AG04450 (cell line): ENCODE results near the gene MCF2L. TPM values are rescaled to one million over a fixed set of nuclear protein-coding genes. Genes with fewer than 3 reads are reported as not detected.

ENCODE experiments used
- CTCF ChIA-PET: fragments of 300-600, 350-600 bp; formaldehyde crosslinking; extraction: SDS; loops from one replicate; lab custom pipeline; 2022; ENCODE audit warnings: antibody characterized with exemption, inconsistent platforms; lab: Charles Lee
- POLR2A ChIA-PET: fragments of 350-600 bp; formaldehyde crosslinking; extraction: SDS; loops from one replicate; lab custom pipeline; 2021; ENCODE audit warnings: antibody characterized with exemption, inconsistent platforms; lab: Yijun Ruan, JAX
- DNase-seq: peaks from one replicate; pipeline ENCODE4 v3.0.0-alpha.2; 2011; ENCODE audit warnings: low read depth, low spot score
- H3K27ac ChIP-seq: one replicate; pipeline ENCODE4 v1.5.1; 2012; ENCODE audit warnings: low read depth, low read length, control low read depth
- H3K27me3 ChIP-seq: one replicate; pipeline ENCODE4 v1.6.0; 2012; ENCODE audit warnings: low read length; ENCODE audit not compliant: control insufficient read depth, insufficient read depth
- H3K4me3 ChIP-seq: 2 replicates; pipeline ENCODE4 v1.5.1; 2011; ENCODE audit warnings: mild to moderate bottlenecking, low read depth, low read length, control low read depth
- H3K9me3 ChIP-seq: 2 replicates; pipeline ENCODE4 v1.5.1; 2012; ENCODE audit warnings: low read length; ENCODE audit not compliant: control insufficient read depth, insufficient read depth
- polyA plus RNA-seq: library from polyadenylated mRNA; depleted of rRNA; stranded (reverse); fragments of >200 nt; gene quantifications from 2 replicates; pipeline ENCODE4 v1.2.3, GENCODE V29; 2011
- TF ChIP-seq, protein P1 (sequence below): IDR thresholded peaks from 2 replicates; pipeline ENCODE4 v1.5.1; 2011; ENCODE audit warnings: low read depth, low read length, control low read depth, inconsistent platforms

MCF2L gene
- polyA plus RNA-seq, 1 experiment = 0.04 TPM

DNA sequence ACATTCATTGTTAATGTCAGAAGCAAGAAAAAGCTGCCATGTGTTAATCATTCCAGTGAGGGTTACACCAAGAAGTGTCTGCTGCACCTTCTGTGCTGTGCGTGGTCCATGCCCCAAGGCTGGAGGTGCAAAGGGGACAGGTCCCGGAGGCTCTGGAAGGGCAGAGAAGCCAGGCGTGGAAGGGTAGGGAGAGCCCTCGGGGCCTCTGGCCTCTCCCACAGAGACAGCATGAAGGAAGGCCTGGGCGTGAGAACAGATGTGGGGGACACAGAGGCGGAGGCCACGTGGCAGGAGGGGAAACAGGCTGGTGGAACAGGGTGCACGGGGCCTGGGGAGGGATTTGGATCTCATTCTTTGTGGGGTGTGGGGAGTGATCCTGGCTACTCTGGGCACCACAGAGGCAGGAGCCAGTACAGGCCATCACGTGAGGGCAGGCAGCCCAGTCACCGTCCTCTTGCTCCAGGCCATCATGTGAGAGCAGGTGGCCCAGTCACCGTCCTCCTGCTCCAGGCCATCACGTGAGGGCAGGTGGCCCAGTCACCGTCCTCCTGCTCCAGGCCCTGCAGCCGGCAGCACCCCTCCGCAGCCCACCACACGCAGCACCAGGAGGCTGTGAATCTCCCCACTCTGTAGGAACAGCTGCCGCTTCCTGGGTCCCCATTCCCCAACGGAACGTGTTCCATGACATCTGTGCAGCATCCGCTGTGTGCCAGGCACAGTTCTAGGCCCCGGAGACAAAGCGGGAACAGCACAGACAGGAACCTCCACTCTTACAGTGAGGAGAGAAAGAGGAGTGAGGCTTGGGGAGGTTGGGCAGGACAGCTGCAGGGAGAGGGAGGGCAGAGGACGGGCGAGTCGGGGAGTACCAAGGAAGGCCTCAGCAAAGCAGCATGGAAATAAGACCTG lies 126.4 kb downstream of the MCF2L start:
- H3K27ac ChIP-seq = no peak overlapping the region
- TF ChIP-seq, protein P1, sequence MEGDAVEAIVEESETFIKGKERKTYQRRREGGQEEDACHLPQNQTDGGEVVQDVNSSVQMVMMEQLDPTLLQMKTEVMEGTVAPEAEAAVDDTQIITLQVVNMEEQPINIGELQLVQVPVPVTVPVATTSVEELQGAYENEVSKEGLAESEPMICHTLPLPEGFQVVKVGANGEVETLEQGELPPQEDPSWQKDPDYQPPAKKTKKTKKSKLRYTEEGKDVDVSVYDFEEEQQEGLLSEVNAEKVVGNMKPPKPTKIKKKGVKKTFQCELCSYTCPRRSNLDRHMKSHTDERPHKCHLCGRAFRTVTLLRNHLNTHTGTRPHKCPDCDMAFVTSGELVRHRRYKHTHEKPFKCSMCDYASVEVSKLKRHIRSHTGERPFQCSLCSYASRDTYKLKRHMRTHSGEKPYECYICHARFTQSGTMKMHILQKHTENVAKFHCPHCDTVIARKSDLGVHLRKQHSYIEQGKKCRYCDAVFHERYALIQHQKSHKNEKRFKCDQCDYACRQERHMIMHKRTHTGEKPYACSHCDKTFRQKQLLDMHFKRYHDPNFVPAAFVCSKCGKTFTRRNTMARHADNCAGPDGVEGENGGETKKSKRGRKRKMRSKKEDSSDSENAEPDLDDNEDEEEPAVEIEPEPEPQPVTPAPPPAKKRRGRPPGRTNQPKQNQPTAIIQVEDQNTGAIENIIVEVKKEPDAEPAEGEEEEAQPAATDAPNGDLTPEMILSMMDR = no peak
- CTCF ChIA-PET = no interaction called here
- DNase-seq = no peak
- peaks cover 41% of the 10 kb centered on the region for H3K27me3 ChIP-seq
- no peaks in the 10 kb centered on the region; the same call in 1 of the 2 replicates for H3K9me3 ChIP-seq
- POLR2A ChIA-PET = no interaction called here
- no peak overlapping the region for H3K4me3 ChIP-seq

DNA sequence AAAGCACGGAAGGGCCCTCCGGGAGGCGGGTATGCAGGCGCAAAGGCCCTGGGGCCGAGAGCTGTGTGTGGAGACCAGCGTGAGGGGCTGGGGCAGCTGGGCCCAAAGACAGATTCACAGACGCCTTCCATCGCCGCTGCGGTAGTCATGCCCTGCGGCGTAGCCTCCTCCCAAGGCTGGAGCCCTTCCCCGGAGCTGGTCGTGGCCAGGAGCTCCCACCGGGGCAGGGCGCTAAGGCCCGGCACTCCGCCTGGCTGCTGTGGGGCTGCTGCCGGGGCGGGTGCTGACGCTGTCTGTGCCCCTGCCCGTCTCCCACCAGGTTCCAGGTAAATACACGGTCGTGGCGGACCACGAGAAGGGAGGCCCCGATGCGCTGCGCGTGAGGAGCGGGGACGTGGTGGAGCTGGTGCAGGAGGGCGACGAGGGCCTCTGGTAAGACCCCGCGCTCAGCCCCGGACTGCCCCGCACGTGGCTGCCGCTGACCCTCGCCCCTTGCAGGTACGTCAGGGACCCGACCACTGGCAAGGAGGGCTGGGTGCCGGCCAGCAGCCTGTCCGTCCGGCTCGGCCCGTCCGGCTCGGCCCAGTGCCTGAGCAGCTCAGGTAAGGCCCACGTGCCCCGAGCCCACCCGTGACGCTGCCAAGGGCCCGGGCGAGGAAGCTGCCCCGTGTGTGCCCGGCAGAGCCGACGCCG lies 127.2 kb downstream of the MCF2L start:
- CTCF ChIA-PET = no interaction called here
- no peak for DNase-seq
- POLR2A ChIA-PET = no interaction called here
- H3K27me3 ChIP-seq = peaks cover 37% of the 10 kb centered on the region
- H3K9me3 ChIP-seq = no peaks in the 10 kb centered on the region; the same call in 1 of the 2 replicates
- H3K27ac ChIP-seq = no peak overlapping the region
- TF ChIP-seq, protein P1 = no peak
- no peak overlapping the region for H3K4me3 ChIP-seq

DNA sequence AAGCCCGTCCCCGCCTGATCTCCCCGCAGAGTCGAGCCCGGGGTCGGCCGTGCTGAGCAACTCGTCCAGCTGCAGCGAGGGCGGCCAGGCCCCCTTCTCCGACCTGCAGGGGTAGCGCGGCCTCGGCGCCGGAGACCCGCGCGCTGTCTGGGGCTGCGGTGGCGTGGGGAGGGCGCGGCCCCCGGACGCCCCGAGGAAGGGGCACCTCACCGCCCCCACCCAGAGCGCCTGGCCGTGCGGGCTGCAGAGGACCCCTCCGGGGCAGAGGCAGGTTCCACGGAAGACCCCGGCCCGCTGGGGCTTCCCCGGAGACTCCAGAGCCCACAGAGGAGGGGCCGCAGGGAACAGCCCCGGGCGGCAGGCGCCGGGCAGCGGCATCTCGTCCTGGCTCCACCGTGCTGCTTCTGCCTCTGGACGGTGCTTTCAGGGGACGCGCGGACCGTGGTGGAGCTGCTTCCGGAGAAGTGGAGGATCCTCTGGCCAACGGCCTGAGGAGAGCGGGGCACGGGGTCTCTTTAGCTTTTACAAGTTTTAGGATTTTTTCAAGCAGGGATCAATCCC lies 127.8 kb downstream of the MCF2L start:
- ChIA-PET CTCF (no interaction called here), POLR2A (no interaction called here)
- H3K27ac ChIP-seq = no peak overlapping the region
- H3K9me3 ChIP-seq = no peaks in the 10 kb centered on the region; the same call in 1 of the 2 replicates
- peaks cover 37% of the 10 kb centered on the region for H3K27me3 ChIP-seq
- no peak for DNase-seq
- TF ChIP-seq, protein P1 = no peak
- no peak overlapping the region for H3K4me3 ChIP-seq

DNA sequence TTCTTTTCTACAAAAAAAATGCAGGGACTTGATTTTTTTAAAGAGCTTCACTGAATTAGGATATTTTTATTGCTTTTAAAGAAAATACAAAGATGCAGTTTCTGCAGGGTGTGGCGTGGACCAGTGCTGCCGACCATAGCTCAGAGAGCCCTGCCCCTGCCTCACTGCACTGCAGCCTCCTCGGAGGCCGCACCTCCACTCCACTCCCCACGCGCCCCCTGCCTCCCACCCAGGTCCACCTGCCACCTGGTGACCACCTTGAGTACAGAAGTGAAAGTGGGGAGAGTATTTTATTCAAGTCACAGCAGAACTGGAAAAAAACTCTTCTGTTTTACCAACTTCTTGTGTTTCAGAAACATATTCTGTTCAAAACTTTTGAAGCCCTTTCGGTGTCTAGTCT lies 128.6 kb downstream of the MCF2L start:
- ChIA-PET CTCF (no interaction called here), POLR2A (no interaction called here)
- DNase-seq = no peak
- TF ChIP-seq, protein P1 = no peak
- Histone ChIP-seq H3K27ac (no peak overlapping the region), H3K27me3 (peaks cover 34% of the 10 kb centered on the region), H3K9me3 (no peaks in the 10 kb centered on the region; the same call in 1 of the 2 replicates), H3K4me3 (no peak overlapping the region)
